Effector CD4-positive, alpha-beta T cell (primary cell): Measurements from ENCODE around the gene KDM4C.

Source experiments
- DNase-seq: peaks from one replicate; pipeline ENCODE4 v3.0.0-alpha.2; 2020

Gene KDM4C

DNA sequence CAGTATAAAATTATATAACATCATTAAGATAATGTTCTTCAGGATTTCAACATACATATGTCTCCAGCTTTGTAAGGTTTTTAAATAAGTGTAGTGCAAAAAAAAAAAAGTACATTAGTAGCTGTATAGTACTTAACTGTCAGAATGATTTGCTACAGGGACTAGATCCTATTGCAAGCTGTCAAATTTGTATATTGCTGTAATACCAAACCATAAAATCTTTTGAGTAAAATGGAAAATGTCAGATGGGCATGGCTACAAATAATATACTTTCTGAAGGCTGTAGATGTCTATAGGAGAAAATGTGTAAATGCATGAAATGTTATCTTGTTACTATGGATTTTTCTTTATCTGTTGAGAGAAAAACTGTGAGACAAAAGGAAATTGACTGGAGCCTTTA, 298.5 kb downstream of the KDM4C start:
- no peak for DNase-seq

DNA sequence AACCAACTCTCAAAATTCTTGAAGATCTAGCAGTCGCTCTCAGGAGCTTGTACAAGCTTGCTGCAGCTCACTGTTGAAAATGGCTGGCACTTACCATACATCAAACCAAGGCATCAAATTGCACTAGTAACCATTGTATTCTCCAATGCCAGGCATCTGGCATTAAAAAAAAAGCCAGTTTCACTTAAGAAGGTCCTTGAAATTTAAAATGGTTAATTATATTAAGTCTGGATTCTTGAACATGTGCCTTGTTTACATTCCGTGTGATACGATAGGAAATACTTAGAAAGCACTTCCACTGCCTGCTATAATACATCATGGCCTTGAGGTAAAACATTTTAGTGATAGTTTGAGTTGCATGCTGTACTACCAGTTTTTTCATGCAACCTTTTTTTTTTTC, 300.7 kb downstream of the KDM4C start:
- no peak for DNase-seq

DNA sequence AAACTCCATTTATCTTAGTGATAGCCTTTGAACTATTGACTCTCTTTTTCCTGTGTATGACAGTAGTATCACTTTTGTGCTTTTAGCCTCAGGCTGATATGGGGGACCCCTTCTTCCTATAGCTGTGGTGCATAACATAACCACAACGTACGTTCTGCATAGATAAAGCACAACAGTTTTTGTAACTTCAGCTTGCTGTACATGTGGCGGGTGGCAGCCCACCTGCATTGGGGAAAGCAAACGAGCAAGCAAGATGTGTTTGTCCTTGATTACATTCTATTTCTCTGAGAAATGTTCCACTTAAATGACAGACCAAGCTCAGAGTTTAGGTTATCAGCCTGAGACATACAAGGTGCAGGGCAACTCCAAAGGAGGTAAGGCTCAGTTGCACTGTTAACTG, 309.4 kb downstream of the KDM4C start:
- DNase-seq: no peak

- no peak for DNase-seq
Measured at GRCh38 chr9:7071916-7072315, 314.1 kb downstream of the KDM4C start.

GRCh38 chr9:7073706-7074105, 315.9 kb downstream of the KDM4C start:
- no peak for DNase-seq

GRCh38 chr9:7075154-7075553, 317.4 kb downstream of the KDM4C start:
- DNase-seq: no peak

DNA sequence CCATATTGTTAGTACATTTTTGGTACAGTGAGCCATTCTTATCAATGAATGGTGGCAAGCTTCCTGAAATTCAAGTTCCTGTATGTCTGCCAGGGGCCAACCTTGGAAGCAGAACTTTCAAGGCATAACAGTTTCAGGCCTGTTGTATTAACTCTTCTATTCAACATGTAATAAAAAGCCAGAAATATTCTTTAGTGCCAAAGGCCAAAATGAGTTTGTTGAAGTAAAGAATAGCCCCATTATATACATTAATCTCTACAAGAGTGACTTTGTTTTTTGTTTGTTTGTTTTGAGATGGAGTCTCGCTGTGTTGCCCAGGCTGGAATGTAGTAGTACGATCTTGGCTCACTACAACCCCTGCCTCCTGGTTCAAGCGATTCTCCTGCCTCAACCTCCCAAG, 321.3 kb downstream of the KDM4C start:
- no peak for DNase-seq

- DNase-seq: no peak
Measured at GRCh38 chr9:7081065-7081600, 323.4 kb downstream of the KDM4C start.

DNA sequence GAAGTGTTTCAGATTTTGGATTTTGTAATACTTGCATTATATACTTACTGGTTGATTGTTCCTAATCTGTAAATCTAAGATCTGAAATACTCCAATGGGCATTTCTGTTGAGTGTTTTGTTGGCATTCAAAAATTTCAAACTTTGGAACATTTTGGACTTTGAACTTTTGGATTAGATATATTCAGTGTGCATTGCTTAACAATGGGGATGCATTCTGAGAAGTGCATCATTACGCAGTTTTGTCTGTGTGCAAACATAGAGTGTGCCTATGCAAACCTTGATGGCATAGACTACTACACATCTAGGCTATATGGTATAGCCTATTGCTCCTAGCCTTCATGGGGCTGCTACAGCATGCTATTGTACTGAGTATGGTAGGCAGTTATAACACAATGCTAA, 325.4 kb downstream of the KDM4C start:
- no peak for DNase-seq

- DNase-seq: no peak
Measured at GRCh38 chr9:7085357-7085756, 327.6 kb downstream of the KDM4C start.

DNA sequence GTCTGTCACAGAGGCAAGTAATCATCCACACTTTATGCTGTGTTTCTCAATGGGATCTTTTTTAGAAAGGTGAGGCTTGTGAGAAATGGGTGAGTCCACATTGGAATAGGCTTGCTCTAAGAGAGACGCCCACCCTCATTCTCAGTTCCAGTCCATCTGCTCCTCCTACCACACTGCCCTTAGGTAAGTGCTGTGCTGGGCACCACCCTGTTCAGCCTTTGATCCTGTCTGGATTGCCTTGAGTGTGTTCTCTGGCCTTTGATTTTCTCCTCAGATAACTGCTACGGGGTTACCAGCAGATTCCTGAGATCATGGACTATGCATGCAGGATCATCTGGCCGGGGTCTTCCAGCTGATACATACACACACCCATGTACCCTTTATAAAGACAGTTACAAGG, 328.6 kb downstream of the KDM4C start:
- no peak for DNase-seq

DNA sequence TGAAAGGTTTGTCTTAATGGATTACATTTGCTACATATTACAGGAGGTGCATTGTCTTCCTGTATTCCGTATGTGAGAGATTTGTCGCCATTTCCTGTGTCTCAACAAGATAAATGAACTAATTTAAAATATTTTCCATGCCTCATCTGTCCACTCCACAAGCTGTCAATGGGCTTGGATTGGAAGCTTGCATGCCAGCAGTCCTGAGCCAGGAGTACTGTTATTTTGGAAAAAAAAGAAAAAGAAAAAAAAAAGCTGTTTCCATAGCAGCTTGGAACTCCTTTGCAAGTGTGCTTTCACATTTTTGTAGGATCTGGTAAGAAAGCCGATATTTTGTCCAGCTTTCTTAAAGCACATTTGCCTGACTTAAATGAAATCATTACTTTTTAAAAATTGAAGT, 330.8 kb downstream of the KDM4C start:
- no peak for DNase-seq

- no peak for DNase-seq
Measured at GRCh38 chr9:7089406-7090193, 331.8 kb downstream of the KDM4C start.

DNA sequence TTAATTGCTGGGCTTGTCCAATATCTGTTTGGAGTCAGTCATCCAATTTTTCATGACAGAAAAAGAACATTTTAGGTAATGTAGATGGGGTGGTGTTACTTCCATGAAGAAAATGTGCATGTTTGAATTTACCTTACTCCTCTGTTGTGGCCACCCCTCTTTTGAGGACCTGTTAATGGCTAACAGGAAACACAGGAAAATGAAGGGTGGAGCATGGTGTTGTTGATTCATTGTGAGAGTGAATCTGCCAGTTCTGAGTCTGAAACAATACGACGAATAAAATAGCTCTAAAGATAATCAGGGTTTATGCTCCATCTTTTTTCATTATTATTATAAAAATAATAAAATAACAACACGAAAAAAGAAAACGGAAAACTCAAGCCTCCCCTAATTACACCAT, 335.3 kb downstream of the KDM4C start:
- no peak for DNase-seq

DNA sequence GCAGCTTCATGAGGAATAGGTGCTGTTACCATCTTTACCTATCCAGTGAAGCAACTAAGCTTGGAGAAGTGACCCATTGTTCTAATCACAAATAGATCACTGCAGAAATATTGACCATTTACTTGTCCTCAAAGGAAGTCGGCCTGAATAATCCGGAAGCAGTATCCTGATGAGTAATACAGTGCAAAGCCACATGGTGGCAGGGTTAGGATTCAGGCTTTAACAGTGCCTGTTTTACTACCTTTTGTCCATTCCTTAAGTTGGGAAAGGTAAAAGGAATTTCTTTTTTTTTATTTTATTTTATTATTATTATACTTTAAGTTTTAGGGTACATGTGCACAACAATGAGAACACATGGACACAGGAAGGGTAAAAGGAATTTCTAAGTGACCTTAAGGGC, 336.3 kb downstream of the KDM4C start:
- no peak for DNase-seq

DNA sequence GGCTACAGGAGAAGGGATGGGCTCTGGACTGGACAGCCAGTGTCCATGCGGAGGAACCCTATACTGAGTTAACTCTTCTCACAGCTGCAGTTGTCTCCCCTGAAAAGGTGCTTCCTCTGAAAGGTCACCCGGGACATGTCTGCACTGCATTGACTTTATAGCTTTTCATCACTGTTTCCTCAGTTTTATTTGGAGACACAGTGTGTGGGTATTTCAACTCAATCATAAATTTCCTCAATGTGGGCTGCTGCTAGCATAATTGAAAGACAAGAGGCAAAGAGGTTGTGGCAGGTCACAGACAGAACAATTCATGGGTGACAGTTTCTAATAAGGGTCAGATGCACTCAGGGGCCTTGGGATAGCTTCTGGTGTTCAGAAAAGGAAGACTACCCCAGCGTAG, 336.8 kb downstream of the KDM4C start:
- no peak for DNase-seq

- DNase-seq: no peak
Measured at GRCh38 chr9:7095058-7095457, 337.3 kb downstream of the KDM4C start.

GRCh38 chr9:7097040-7097715, 339.4 kb downstream of the KDM4C start:
- no peak for DNase-seq

DNA sequence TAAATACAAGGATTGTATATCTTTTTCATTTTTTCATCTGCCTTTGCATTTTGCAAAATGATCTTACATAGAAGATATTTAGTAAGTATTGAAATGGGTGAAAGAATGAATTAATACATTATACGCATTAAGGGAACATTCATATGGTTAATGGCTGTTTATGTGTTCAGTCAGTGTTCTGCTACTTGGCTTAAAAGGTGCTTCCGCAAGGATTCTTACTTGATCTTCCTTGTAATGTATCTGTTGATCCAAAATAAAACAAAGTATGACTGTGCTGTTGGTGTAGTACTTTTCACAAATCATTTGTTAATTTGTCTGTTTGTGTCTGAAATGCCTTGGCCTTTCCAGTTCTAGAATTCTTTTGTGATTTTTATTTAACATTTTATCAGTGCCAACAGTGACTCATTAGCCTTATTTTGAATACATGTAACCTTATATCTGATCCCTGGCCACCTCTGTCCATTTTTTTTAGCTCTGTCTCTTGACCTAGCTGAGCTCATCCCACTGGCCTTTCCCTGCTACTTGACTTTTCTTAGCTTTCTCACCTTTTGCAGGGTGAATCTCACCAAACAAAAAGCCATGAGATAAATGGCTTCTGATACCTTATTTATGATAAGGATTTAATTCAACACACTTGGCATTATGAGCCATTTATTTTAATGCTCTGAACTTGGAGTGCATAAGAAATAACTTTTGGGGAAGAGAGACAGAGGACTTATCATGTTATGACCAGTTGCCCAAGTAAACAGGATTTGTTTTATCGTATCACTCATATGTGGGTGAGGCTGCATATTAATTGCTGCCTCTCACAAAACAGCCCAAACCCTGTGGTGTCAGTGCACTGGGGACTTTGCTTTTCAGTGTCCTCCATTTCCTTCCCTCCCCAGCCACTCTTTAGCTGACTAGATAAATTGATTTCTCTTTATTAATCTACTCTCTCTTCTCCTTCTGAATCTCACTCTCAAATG, 340.3 kb downstream of the KDM4C start:
- DNase-seq: no peak

GRCh38 chr9:7103367-7103766, 345.6 kb downstream of the KDM4C start:
- no peak for DNase-seq

DNA sequence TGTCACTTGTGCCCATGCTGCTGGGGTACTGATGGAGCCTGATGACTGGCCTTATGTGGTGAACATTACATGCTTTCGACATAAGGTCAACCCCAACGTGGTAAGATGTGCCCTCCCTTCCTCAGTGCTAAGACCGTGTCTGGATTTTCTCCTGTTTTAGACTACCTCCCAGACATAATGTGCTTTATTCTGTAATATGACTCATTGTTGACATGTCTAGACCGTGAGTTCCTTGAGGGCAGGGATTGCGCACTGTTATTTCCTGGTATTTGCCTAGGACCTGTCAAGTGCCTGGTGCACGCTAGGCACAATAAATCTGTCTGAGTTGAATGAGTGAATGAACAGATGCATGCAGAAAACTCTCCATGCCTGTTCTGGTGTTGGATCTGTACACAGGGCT, 346.0 kb downstream of the KDM4C start:
- DNase-seq: no peak

- no peak for DNase-seq
Measured at GRCh38 chr9:7104625-7105024, 346.9 kb downstream of the KDM4C start.

GRCh38 chr9:7105095-7105494, 347.3 kb downstream of the KDM4C start:
- DNase-seq: no peak
